RWPE2 (cell line): ENCODE results near the gene DAAM1.

Experiments
- ATAC-seq: fragments of 200-7000 bp; cut with Tn5 transposase; 3 replicates; pipeline ENCODE4 v1.9.1; 2021; ENCODE audit warnings: low read depth
- DNase-seq: peaks from one replicate; pipeline ENCODE4 v3.0.0-alpha.2; 2020; ENCODE audit warnings: low spot score
- H3K27ac ChIP-seq: fragments of 450-650 bp; 2 replicates; pipeline ENCODE4 v1.5.1; 2017; ENCODE audit warnings: mild to moderate bottlenecking; ENCODE audit not compliant: poor library complexity, severe bottlenecking
- H3K27me3 ChIP-seq: fragments of 250-450 bp; sonication (Bioruptor Pico); 2 replicates; pipeline ENCODE4 v1.5.1; 2021; ENCODE audit warnings: mild to moderate bottlenecking, moderate library complexity; ENCODE audit not compliant: insufficient read depth, poor library complexity, severe bottlenecking
- H3K36me3 ChIP-seq: fragments of 250-450 bp; sonication (Bioruptor Pico); 2 replicates; pipeline ENCODE4 v1.5.1; 2020; ENCODE audit warnings: low read depth, mild to moderate bottlenecking, moderate library complexity
- H3K4me1 ChIP-seq: fragments of 250-450 bp; sonication (Bioruptor Pico); 2 replicates; pipeline ENCODE4 v1.5.1; 2021; ENCODE audit warnings: mild to moderate bottlenecking, moderate library complexity; ENCODE audit not compliant: insufficient read depth, poor library complexity, severe bottlenecking
- H3K4me3 ChIP-seq: fragments of 250-450 bp; sonication (Bioruptor Pico); 2 replicates; pipeline ENCODE4 v1.5.1; 2021; ENCODE audit warnings: mild to moderate bottlenecking, moderate library complexity; ENCODE audit not compliant: severe bottlenecking
- H3K9me3 ChIP-seq: fragments of 250-450 bp; sonication (Bioruptor Pico); 2 replicates; pipeline ENCODE4 v1.5.1; 2021; ENCODE audit warnings: mild to moderate bottlenecking, moderate library complexity; ENCODE audit not compliant: severe bottlenecking
- CTCF ChIP-seq: fragments of 450-650 bp; IDR thresholded peaks from one replicate; pipeline ENCODE4 v1.5.1; 2017; ENCODE audit warnings: mild to moderate bottlenecking, moderate library complexity; ENCODE audit not compliant: poor library complexity, severe bottlenecking

The DAAM1 gene

DNA sequence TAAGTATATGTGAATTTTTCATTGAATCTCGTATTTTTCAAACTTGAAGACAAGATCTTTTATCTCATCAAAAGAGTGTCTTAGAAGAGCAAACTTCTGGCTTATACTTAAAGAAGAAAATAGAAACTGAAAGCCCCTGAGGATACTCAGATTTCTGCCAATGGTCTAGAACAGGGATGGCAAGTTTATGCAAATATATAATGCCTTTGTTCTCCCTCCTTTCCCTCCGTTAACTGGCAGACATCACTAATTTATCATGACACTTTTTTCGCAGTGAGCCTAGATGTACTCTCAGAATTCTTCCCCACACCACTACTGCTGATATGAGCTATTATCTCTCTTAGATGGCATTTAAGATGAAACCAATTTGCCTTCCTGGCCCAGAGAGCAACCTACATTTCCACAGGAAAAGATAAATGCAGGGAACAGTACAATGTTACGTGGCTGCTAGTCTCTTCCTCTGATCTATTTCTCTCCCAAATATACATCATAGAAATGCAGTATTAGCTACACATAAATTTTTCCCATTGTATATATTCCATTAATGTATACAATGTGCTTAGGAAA is 40.0 kb upstream of the DAAM1 start:
- no peak overlapping the region for H3K27ac ChIP-seq
- no peak overlapping the region for H3K4me3 ChIP-seq

DNA sequence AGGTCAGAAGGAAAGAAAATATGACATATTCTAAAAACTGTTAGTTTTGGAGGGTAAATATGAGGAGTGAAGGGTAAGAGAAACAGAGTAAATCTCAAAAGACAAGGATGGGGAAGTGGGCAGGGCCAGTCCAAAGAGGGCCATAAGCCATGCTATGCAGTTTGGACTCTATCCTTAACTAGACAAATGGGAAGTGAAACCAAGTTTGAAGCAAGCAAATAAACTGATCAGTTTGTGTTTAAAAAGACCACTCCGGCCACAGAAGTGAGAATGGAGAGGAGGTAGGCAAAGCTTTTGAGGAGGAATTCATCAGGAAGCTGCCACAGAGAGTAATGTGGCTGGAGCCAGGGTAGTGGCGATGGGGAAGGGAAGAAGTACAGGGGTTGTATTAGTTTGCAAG is 37.5 kb upstream of the DAAM1 start:
- H3K27ac ChIP-seq = no peak overlapping the region
- no peaks in the 10 kb centered on the region for H3K27me3 ChIP-seq
- no peak overlapping the region for H3K4me3 ChIP-seq
- no peak for ATAC-seq
- H3K9me3 ChIP-seq = no peaks in the 10 kb centered on the region
- H3K36me3 ChIP-seq = no peaks in the 10 kb centered on the region
- H3K4me1 ChIP-seq = no peaks in the 10 kb centered on the region
- no peak for TF ChIP-seq CTCF
- no peak for DNase-seq

More for the DNA sequence above, 40.0 kb upstream of the DAAM1 start:
- ATAC-seq (no peak), DNase-seq (no peak)
- H3K27me3 ChIP-seq = no peaks in the 10 kb centered on the region
- TF ChIP-seq CTCF = no peak
- no peaks in the 10 kb centered on the region for H3K4me1 ChIP-seq
- H3K9me3 ChIP-seq = no peaks in the 10 kb centered on the region
- no peaks in the 10 kb centered on the region for H3K36me3 ChIP-seq

DNA sequence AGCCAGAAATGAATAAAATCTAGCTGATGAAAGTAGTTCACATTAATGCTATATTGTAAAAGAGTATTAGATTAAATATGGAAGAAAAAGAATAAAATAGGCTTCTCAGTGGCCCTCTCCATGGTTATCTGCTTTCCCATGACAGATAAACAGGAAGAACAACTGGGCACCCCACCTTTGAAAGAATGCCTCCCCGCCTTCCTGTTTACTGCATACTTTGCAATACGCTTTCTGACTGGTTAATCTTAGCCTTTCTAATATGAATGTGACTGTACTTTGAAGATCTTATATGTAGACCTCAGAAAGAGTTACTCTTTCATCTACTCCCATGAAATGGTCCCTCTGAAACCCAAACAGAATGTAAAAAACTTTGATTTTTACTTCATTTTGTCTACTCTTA is 34.1 kb upstream of the DAAM1 start:
- H3K9me3 ChIP-seq = no peaks in the 10 kb centered on the region
- H3K36me3 ChIP-seq = no peaks in the 10 kb centered on the region

DNA sequence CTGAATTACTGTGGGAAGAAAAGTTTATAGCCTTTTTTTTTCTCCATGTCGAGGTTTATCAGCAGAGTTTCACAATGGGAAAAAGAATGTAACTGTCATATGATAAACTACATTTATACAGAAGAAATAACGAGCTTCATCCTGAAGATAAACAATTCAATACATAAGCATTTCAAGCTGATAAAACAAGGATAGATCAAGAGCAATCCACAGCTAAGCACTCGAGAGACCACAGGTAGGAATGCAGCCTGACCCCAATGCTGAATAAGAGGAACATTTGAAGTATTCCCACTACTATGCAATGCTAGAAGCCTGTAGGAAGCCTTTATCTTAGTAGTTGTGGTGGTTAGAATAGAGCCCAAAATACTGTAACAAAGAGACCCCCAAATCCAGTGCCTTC is 32.6 kb upstream of the DAAM1 start:
- no peak for TF ChIP-seq CTCF
- Histone ChIP-seq H3K36me3 (no peaks in the 10 kb centered on the region), H3K4me3 (no peak overlapping the region), H3K27ac (no peak overlapping the region), H3K27me3 (no peaks in the 10 kb centered on the region), H3K9me3 (no peaks in the 10 kb centered on the region), H3K4me1 (no peaks in the 10 kb centered on the region)
- ATAC-seq (no peak), DNase-seq (no peak)

More for the DNA sequence above, 34.1 kb upstream of the DAAM1 start:
- DNase-seq (no peak), ATAC-seq (no peak)
- Histone ChIP-seq H3K27ac (no peak overlapping the region), H3K27me3 (no peaks in the 10 kb centered on the region), H3K4me1 (no peaks in the 10 kb centered on the region), H3K4me3 (no peak overlapping the region)
- TF ChIP-seq CTCF = no peak

DNA sequence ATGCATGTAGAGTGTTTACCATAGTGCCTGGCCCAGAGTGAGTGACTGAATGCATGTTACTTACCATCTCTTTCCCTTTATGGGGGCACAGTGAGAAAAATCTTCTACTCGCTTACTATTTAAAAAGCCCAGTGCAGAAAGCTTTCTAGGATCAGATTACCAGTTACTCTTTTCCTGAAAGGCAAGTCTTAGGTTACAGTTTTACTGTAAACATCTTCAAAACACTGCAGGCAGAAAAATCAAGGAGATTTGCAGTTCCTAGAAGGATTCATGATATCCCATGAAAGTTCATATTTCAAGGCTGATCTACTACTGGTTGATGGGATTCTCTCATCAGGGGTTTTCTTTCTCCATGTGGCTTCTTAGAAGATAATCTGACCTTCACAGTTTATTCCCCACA is 29.3 kb upstream of the DAAM1 start:
- TF ChIP-seq CTCF = no peak
- H3K27ac ChIP-seq = no peak overlapping the region
- ATAC-seq (no peak), DNase-seq (no peak)
- no peaks in the 10 kb centered on the region for H3K27me3 ChIP-seq
- no peak overlapping the region for H3K4me3 ChIP-seq
- H3K9me3 ChIP-seq = no peaks in the 10 kb centered on the region
- peaks cover 2% of the 10 kb centered on the region for H3K4me1 ChIP-seq
- H3K36me3 ChIP-seq = no peaks in the 10 kb centered on the region
